ENCODE data around the gene REPS2.

The REPS2 gene

DNA sequence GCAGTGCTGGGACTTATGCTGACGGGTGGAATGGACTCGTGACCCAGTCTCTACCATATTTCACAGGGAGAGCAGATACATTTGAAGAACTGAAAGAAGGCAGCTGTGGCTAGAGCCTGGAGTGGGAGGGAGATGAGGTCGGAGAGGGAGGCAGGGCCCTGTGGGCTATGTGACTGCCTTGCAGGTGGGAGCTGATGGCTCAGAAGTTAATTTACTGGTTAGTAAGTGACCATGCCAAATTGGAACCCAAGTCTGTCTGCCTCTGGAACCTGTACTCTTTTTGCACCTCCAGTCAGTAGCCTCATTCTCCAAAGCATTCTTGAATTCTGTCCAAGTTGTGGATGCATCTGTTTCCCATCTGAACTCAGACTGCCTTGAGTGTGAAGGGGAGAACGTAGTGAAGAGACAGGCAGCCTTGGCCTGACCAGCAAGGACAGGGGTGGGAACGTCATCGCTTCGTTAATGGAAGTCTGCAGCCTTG lies 92.3 kb downstream of the REPS2 start:
- no peak for DNase-seq

DNA sequence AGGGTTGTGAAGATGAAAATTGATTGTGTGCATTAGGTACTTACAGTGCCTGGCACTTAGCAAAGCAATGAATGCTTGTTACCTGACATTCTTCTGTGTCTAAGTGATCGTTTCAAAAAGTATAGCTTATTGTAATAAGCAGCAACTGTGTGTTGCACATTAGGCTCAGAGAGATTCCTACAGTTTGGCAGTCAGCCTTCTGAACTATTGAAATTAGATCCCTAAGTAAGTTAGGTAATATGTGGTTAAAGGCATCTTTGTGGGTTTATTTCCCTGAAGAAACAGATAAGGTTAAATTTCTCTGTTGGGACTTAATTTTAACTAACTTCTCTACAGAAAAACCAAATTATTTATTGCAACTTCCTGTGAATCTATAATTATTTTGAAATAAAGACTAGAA lies 93.4 kb downstream of the REPS2 start:
- no peak for DNase-seq

DNA sequence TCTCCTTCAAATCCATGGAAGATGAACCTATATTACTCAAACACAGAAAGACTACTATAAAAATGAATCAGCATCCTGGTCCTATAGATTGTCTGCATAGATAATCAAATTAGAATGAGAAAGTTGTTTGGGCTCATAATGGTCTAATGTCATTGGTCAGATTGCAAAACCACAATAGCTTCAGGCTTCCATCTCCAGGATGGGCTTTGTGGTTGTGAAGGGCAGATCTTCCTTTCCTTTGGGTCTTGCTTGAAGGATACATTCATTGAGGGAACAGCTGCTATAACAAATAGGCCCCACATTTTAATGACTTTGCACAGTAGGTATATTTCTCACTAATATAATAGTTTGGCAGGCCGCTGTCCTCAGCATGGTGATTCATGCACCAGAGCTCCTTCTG lies 94.3 kb downstream of the REPS2 start:
- no peak for DNase-seq

DNA sequence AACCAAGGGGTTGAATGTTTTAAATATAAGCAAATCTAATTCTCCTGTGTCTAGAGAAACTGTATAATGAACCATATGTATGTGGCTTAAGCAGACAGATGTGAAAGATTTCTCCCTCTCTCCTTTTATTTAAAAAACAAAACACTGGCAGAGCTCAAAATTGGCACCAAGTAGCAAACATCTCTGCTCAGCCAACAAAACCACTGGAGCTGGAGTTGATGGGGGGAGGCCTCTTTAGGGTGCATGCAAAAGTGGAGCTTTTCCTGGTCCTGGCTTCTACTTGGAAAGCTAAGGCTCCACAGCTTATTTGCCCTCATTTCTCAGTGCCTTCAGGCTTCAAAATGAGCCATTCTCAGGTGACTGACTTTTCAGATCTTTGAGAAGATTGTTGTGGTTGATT lies 95.6 kb downstream of the REPS2 start:
- no peak for DNase-seq

DNA sequence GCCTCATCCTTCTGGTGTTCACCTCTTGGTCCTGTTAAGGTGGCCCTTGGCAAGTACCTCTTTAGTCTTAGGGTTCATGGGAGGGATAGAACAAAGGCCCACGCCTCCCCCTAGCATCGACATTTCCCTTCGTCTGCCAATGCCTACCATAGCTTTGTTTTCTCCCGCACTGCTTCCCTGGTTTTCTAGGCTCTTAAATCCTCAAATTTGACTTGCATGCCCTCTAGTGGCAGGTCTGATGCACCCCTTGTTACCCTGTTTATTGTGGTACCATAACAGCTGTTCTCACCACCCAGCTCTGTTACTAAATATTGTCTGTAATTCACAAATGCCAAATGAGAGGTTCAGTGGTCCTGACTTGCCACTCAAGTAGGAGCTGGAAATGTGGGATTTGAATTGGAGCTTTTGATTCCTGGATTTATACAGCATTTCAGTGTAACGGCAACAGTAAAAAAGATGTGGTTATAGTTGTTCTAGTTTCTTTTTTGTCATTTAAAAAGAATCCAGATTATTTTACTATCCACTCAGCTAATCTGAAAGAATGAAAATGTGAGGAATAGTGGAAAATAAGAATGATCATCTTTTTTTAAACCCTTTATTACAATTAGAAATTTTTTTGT lies 100.1 kb downstream of the REPS2 start:
- DNase-seq, result peak; percentile 71 to 79

DNA sequence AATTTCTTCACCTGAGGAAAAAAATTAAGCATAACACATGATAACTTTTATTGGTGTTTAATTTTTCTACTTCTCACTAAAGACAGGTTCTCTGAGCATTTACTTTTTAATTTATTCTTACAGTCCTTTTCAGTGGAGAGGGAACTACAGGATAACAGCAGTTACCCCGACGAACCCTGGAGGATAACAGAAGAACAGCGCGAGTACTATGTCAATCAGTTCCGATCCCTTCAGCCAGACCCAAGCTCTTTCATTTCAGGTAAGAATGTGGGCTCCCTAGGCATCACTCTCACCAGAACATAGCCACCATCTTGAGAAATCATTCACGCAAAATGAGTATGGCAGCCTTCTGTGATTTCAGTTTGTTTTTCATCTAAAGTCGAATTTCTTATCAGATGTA lies 100.8 kb downstream of the REPS2 start:
- no peak for DNase-seq

DNA sequence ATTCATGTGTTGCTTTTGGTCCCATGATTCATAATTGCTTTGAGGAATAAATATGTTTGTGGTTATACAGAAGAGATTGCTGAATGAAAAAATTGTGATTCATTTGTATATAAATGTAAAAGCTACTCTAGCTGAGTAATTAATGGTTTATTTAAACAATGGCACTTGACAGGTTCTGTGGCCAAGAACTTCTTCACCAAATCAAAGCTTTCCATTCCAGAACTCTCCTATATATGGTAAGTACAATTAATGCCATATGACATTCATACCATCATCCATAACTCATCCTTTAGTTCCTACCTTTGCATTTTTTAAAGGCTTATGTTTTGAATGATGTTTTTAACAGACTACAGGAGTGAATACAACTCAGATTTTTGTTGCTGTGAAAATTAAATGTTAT lies 105.8 kb downstream of the REPS2 start:
- no peak for DNase-seq

DNA sequence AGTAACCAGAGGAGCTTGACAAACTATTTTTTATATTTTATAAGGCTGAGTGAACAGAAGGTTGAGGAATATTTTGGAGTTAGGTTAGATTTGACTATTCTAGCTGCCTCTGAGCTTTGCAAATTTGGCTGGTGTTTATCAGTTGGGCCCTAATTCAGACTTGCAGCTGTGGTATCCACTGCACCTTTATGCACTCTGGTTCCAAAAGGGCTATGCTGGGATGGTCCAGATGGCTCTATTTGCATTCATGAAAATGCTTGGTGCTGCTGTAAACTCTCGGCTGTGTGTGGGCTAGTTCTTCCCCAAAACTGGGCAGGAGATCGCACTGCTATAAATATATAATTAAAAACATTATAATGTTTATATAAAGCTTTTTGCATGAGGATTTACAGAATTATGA lies 106.3 kb downstream of the REPS2 start:
- DNase-seq, result no peak

DNA sequence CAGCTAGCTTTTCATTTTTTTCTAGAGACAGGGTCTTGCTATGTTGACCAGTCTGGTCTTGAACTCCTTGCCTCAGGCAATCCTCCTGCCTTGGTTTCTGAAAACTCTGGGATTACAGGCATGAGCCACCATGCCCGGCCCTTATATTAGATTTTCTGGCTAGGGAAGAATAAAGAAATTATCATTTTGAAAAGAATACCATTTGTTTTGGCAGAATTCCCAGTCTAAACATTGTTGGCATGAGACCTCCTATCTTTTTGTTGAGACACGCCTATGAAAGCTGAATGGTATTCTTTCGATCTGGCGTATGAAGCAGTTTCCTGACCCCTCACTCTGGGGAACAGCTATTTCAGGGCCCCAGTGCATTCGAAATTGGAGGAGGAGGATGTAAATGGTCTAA lies 107.0 kb downstream of the REPS2 start:
- DNase-seq, result peak; percentile 55 to 79

DNA sequence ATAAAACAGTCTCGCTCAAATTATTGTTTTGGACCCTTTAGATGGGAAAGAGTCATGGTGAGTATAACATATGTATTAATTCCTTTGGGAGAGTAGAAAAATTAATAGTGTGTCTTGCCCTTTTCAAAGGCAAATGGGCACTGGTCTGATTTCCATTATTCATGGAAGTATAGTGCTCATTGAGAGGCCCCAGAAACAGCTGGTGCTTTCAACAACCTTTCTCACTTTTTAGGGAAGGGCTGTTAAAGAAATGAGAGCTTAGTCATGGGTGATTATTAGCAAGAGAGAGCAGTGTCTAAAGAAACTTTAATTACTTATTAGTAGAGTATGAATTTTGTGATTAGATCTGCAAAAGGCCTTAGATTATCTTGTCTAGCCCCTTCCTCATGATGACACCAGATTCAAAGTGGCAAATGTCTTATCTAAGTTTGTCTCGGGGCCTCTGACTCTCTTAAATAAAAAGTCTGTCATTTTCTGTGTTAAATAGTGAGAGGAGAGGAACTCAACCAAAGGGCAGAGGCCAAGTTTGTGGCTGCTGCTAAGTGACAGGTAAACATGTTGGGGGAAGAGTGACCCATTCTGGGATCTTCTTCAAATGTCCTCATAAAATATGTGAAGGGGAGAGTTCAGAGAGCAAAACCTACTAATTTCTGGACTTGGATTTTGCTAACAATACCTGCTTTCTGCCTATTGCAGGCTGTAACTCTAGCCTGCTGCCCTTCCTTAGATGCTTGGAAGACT lies 110.6 kb downstream of the REPS2 start:
- DNase-seq, result no peak

DNA sequence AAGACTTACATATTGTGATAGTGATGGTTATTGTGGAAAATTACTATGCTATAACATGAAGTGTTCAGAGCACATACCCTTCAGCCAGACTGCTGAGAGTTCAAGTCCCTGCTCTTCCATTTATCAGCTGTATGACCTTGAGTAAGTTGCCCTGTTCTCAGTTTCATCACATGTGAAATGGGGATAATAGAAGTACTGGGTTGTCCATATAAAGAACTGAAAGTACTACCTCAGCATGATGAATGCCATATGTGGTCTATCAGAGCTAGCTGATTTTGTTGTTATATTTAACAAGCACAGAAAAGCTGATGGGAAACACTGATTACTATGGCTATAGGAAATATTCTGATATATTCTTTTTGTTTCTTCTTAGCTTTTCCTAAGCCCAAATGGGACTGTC lies 115.6 kb downstream of the REPS2 start:
- no peak for DNase-seq

DNA sequence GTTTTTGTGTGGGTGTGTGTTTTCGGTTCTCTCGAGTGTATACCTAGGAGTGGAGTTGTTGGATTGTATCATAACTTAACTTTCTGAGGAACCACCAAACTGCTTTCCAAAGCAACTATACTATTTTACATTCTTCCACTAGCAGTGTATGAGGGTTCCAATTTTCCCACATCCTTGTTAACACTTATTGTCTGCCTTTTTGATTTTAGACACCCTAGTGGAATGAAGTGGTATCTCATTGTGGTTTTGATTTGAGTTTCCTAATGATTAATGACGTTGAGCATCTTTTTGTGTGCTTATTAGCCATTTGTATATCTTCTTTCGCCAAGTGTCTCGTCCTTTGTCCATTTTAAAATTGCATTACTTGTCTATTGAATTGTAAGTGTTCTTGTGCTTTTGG lies 118.6 kb downstream of the REPS2 start:
- DNase-seq, result no peak

DNA sequence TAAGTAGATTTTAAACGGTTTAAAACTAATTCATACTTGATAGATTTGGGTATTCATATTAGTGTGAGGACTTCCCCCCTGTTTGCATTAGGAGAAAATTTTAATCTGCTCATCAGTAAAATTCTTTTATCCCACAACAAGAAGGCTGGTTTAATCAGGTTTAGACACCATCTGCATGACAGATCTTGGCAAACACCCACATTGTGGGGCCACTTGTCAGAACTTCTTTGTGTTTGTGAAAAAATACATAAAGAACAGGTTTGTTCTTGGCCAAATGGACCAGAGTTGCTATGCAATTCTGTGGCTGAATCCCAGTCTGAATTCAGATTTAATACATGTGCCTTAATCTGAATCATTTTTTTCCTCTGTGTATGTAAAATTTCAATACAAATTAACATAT lies 121.1 kb downstream of the REPS2 start:
- DNase-seq, result no peak

DNA sequence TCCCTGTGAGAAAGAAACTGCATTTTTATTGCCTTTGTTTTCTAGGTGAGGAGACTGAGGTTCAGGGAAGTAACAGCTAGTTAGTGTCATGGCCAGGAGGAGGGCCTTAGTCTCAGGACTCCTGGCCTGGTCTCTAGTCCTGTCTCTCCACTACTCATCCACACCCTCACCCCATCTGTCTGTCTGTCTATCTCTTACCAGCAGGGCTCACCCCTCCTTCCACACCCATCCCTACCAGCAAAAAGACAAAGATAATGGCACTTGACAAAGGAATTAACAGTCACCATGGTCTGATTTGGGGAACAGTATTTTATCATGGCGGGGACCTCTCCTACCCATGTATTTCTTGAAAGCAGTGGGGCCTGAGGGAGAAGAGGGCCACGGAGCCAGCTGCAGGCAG lies 125.8 kb downstream of the REPS2 start:
- DNase-seq, result no peak

DNA sequence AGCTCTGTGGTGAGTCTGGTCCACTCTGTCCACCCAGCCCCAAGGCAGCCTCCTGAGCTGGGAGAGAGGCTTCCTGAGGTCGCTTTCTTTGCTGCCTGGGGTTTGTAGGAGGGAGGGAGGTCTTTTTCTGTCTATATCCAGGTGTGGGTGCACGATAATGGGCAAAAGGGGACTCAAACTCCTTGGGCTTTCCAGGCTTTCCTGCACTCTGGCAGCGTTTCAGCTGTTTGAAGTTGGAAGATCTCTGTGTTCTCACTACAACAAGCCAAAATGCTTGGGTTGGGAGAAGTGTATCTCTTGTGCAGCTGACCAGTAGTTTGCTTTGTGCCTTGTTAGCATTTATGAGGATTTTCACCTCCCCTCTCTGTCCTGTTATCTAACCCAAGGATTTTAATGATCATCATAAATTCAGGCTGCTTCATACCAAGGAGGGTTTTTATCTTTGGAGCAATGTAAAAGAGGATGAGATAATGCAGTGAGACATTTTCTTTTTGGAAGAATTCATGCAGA lies 126.3 kb downstream of the REPS2 start:
- DNase-seq, result no peak

DNA sequence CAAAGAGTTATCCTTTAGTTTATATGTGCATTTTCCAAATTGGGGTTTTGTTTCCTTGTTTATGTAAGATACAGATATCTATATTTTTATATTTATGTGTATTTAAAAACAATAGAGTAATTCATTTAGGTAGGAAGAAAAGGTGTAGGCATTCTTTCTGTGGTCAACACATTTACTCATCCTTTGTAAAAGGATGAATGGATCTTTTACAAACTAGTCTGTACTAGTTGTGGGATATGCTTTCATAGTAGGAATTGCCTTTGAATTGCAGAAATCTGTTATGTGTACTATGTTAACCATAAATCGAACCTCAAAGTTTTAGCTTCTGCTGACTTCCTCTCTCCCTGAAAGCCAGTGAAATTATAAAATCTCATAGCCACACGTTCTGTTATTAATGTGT lies 128.5 kb downstream of the REPS2 start:
- DNase-seq, result no peak

DNA sequence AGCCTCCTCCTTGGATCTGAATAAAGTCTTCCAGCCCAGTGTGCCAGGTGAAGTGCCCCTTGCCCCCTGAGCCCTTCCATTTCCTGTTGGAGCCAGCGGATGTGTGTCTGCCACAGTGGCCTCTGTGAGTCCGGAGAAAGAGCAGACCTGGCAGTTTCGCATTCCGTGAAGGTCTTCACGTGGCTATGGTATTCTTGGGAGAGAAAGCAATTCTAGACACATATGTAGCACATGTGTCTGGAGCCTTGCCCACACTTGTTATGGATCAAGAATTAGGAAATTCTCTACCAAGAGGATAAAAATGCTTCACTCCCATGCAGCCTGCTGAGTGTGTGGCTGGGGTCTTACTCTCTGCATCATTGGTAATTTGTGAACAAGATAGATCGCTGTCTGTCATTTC lies 130.9 kb downstream of the REPS2 start:
- no peak for DNase-seq

DNA sequence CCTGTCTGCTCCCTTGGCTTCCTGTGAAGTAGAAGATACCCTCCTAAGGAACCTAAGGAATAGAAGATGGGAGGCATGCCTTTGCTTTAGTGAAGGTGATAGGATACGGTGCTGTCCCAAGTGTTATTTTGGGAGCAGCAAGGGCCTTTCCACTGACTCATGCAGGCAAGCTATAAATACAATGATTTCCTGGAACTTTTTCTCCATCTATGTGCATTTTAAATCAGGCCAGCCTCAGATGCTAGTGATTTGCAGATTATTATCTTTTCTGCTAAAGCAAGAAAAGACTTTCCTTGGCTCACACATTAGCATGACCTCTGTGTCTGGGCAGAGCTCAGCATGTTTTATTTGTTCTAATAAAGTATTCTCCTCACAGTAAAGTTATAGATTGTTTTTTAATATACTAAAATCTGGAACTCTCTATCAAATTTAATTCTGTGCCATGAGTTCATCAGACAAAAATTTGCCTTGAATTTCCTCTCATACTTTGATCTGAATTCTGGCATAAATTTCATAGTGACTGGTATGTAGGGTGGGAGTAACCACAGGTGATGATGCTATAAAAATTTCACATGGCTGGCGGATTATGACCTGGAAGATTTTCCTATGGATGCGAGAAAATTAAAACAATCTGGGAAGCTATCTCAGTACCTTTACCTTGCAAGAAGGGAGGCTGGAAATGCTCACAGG lies 131.7 kb downstream of the REPS2 start:
- DNase-seq, result no peak

DNA sequence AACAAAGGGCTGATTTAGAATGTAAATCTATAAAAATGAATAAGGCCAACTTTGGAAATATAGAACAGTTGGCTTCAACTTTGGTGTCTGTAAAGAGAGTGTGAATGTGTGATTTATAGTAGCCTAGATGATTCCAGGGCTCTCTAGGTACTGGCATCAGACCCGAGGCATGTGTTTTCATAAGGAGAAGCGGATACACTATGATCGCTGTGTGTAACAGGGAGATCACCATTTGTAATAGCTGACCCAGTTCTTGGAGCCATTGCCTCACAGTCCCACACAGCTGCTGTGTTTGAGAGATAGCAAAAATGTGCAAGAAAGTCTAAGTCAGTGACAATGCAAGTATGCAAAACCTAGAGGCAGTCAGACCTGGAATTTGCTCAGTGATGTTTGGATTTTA lies 135.1 kb downstream of the REPS2 start:
- DNase-seq, result no peak

DNA sequence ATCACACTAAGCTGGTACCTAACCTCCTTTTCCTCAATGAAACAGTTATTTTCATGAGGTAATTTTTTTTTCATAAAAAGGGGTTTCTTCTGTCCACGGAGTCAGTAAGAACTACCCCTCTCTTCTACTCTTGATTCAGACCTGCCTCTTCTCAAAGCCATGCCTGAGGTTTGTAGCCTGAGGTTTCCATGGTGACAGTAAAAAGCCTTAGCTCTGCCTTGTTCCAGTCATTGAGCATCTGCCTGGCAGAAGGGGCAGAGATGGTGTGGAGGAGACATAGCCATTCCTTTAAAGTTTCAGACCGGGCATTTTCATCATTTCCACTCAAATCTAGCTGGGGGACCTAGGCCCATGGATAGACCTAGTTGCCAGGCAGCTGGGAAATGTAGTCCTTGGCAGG lies 135.5 kb downstream of the REPS2 start:
- DNase-seq, result no peak

DNA sequence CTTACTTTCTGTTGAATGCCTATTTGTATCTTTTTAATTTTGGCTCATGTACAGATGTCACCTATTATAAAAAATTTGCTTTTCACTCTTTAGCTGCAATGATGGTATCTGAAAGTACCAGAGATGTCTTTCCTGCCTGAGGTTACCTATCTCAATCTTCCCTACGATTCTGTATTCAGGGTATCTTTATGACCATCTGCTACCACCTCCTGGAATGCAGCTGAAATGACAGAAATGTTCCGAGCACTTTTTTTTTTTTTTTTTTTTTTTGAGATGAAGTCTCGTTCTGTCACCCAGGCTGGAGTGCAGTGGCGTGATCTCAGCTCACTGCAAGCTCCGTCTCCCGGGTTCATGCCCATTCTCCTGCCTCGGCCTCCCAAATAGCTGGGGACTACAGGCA lies 136.4 kb downstream of the REPS2 start:
- DNase-seq, result peak in 1 of 2 experiments; percentile 7

DNA sequence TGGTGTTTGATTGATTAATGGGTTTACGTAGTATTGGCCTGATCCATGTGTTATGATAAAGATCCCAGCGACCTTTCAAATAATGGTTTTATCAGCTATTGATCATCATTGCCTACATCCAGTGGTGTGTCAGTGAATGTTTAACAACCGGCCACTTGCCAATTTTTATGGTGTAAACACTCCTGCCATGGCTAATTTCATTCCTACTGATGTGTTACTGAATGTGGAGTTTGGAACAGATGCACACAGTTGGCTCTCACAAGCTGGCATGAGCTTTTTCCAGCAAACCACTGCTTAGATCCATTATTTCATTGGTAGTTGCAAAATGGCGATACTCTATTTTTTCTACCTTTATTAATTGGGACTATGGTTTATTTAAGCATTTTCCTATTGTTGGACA lies 139.9 kb downstream of the REPS2 start:
- no peak for DNase-seq

DNA sequence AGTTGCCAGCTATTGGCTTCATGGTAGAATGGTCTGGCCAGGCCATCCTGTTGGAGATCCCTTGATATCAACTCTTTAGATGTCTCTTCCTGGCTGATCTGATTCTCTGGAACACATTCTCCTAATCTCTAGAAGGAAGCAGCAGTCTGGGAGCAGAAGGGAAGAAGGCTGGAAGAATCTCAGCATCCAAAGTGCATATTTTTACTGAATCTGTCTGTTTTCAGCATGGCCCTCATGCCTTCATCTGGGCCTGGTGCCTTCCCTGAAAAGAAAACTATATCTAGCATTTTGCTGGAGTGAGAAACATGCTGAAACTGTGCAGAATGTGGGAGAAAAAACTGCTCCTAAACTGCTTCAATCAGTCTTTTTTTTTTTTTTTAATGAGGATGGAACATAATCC lies 148.7 kb downstream of the REPS2 start:
- DNase-seq, result no peak
